Astrocyte (in vitro differentiated cells and primary cell): Measurements from ENCODE around the gene AHDC1. TPM values are rescaled to one million over a fixed set of nuclear protein-coding genes. Genes with fewer than 3 reads are reported as not detected.
A peak's percentile ranks its signal among the peaks of the same experiment; 100 is the strongest.

Experiments
- DNase-seq: peaks from one replicate; pipeline ENCODE4 v3.0.0-alpha.2; 2010; ENCODE audit warnings: low read depth
- FAIRE-seq: peaks from 2 replicates; lab custom pipeline; 2011; peaks lifted over from hg19 to GRCh38; lab: Jason Lieb, UNC
- H2AFZ ChIP-seq: 2 replicates; pipeline ENCODE4 v1.6.0; 2012; ENCODE audit warnings: low read depth, low read length, inconsistent platforms
- H3K27ac ChIP-seq: 2 replicates; pipeline ENCODE4 v1.5.1; 2011; ENCODE audit warnings: low read depth, low read length, inconsistent platforms
- H3K27me3 ChIP-seq: 2 replicates; pipeline ENCODE4 v1.6.0; 2011; ENCODE audit warnings: low read length, inconsistent platforms; ENCODE audit not compliant: insufficient read depth
- H3K36me3 ChIP-seq: 2 replicates; pipeline ENCODE4 v1.5.1; 2011; ENCODE audit warnings: low read length, inconsistent platforms; ENCODE audit not compliant: insufficient read depth
- H3K4me1 ChIP-seq: 2 replicates; pipeline ENCODE4 v1.5.1; 2011; ENCODE audit warnings: low read length, inconsistent platforms; ENCODE audit not compliant: insufficient read depth
- H3K4me2 ChIP-seq: 2 replicates; pipeline ENCODE4 v1.6.0; 2012; ENCODE audit warnings: low read length, inconsistent platforms
- H3K4me3 ChIP-seq: 2 replicates; pipeline ENCODE4 v1.5.1; 2011; ENCODE audit warnings: low read depth, mild to moderate bottlenecking, low read length, inconsistent platforms; ENCODE audit not compliant: insufficient read depth
- H3K79me2 ChIP-seq: 2 replicates; pipeline ENCODE4 v1.6.0; 2012; ENCODE audit warnings: mild to moderate bottlenecking, low read length, inconsistent platforms; ENCODE audit not compliant: insufficient read depth
- H3K9ac ChIP-seq: 2 replicates; pipeline ENCODE4 v1.6.0; 2012; ENCODE audit warnings: mild to moderate bottlenecking, low read length, inconsistent platforms
- H3K9me3 ChIP-seq: 2 replicates; pipeline ENCODE4 v1.5.1; 2012; ENCODE audit warnings: low read depth, mild to moderate bottlenecking, low read length, inconsistent platforms; ENCODE audit not compliant: insufficient read depth
- H4K20me1 ChIP-seq: 2 replicates; pipeline ENCODE4 v1.6.0; 2012; ENCODE audit warnings: low read length, inconsistent platforms; ENCODE audit not compliant: insufficient read depth
- H3K27ac Mint-ChIP-seq: one replicate; pipeline ENCODE4 v1.8.0; 2021; ENCODE audit warnings: mild to moderate bottlenecking, mixed read lengths; ENCODE audit not compliant: unreplicated experiment
- H3K27me3 Mint-ChIP-seq: one replicate; pipeline ENCODE4 v1.8.0; 2021; ENCODE audit warnings: low read depth, mixed read lengths; ENCODE audit not compliant: unreplicated experiment
- H3K36me3 Mint-ChIP-seq: one replicate; pipeline ENCODE4 v1.8.0; 2021; ENCODE audit warnings: low read depth, mixed read lengths; ENCODE audit not compliant: unreplicated experiment
- H3K4me1 Mint-ChIP-seq: one replicate; pipeline ENCODE4 v1.8.0; 2021; ENCODE audit warnings: low read depth, mixed read lengths; ENCODE audit not compliant: unreplicated experiment
- H3K4me3 Mint-ChIP-seq: one replicate; pipeline ENCODE4 v1.8.0; 2021; ENCODE audit warnings: mild to moderate bottlenecking, moderate library complexity, mixed read lengths; ENCODE audit not compliant: unreplicated experiment
- H3K9me3 Mint-ChIP-seq: one replicate; pipeline ENCODE4 v1.8.0; 2021; ENCODE audit warnings: mild to moderate bottlenecking, mixed read lengths; ENCODE audit not compliant: unreplicated experiment
- EZH2 ChIP-seq: IDR thresholded peaks from 2 replicates; pipeline ENCODE4 v1.6.1; 2012; ENCODE audit warnings: mild to moderate bottlenecking, low read length, inconsistent platforms; ENCODE audit not compliant: insufficient read depth
- total RNA-seq: library from RNA; stranded (reverse); gene quantifications from 2 replicates; pipeline ENCODE4 v1.2.1, GENCODE V29; 2021
- TF ChIP-seq, protein P1 (sequence below): IDR thresholded peaks from 2 replicates; pipeline ENCODE4 v1.5.1; 2011; ENCODE audit warnings: low read depth, mild to moderate bottlenecking, inconsistent platforms, low read length, moderate library complexity; ENCODE audit not compliant: insufficient read depth

Gene AHDC1
- total RNA-seq, 1 donor from 2014 or later, result 75.7 TPM

DNA sequence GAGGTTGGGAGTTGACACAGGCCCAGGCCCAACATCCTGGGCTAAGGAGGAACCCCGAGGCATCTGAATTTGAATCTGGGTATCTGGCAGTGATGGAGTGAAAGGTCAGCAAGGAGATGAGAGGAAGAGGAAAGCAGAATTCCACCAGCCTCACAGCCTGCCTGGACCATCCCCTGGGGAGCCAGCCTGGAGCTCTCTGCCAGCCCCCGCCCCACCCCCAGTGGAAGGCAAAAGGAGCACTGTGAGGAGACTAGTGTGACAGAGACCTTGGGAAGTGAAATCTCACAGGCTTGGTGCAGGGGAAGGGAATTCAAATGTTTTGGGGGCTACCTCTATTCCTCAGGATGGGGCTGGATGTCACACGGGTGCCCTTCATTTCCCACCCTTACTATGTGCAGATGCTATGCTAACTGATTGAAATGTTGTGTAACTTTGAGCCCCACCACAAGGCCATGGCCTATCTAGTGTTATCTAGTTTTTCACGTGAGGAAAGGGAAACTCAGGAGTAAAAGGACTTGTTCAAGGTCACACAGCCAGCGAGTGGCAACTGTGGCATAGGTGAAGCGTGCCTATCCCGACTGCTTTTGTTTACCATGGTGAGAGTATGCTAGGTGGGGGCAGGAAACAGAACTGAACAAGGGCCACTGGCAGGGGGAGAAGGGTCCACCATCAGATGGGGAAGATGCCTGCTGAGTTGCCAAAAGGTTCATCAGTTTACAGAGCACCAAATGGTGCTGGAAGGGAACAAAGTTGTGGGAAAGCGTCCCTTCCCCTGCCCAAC, 29.8 kb downstream of the AHDC1 start:
- H3K27me3 ChIP-seq, result no peaks in the 10 kb centered on the region
- H3K4me1 Mint-ChIP-seq, result peaks cover 63% of the 10 kb centered on the region
- H3K79me2 ChIP-seq, result peaks cover 70% of the 10 kb centered on the region
- peaks cover 52% of the 10 kb centered on the region for H3K4me1 ChIP-seq
- no peaks in the 10 kb centered on the region for H3K9me3 Mint-ChIP-seq
- H3K27ac Mint-ChIP-seq, result peak overlapping the region; percentile 35
- no peak overlapping the region for H3K27ac ChIP-seq
- no peaks in the 10 kb centered on the region for H3K27me3 Mint-ChIP-seq
- H3K4me3 ChIP-seq, result no peak overlapping the region
- no peak overlapping the region for H3K4me2 ChIP-seq
- DNase-seq (no peak), FAIRE-seq (no peak)
- H2AFZ ChIP-seq, result no peak overlapping the region
- peaks cover 2% of the 10 kb centered on the region for H3K36me3 Mint-ChIP-seq
- H3K36me3 ChIP-seq, result no peaks in the 10 kb centered on the region
- peaks cover 82% of the 10 kb centered on the region for H4K20me1 ChIP-seq
- H3K4me3 Mint-ChIP-seq, result peak overlapping the region; percentile 72
- no peak overlapping the region for H3K9ac ChIP-seq
- no peaks in the 10 kb centered on the region for H3K9me3 ChIP-seq
- TF ChIP-seq, protein P1, sequence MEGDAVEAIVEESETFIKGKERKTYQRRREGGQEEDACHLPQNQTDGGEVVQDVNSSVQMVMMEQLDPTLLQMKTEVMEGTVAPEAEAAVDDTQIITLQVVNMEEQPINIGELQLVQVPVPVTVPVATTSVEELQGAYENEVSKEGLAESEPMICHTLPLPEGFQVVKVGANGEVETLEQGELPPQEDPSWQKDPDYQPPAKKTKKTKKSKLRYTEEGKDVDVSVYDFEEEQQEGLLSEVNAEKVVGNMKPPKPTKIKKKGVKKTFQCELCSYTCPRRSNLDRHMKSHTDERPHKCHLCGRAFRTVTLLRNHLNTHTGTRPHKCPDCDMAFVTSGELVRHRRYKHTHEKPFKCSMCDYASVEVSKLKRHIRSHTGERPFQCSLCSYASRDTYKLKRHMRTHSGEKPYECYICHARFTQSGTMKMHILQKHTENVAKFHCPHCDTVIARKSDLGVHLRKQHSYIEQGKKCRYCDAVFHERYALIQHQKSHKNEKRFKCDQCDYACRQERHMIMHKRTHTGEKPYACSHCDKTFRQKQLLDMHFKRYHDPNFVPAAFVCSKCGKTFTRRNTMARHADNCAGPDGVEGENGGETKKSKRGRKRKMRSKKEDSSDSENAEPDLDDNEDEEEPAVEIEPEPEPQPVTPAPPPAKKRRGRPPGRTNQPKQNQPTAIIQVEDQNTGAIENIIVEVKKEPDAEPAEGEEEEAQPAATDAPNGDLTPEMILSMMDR, result no peak
- no peak for TF ChIP-seq EZH2

- Histone ChIP-seq H3K9ac (peak overlapping the region; percentile 23), H3K36me3 (no peaks in the 10 kb centered on the region), H4K20me1 (peaks cover 86% of the 10 kb centered on the region), H3K9me3 (no peaks in the 10 kb centered on the region), H3K27me3 (no peaks in the 10 kb centered on the region), H3K4me2 (peak overlapping the region; percentile 39), H3K4me3 (no peak overlapping the region), H3K4me1 (peaks cover 63% of the 10 kb centered on the region), H2AFZ (no peak overlapping the region), H3K79me2 (peaks cover 71% of the 10 kb centered on the region), H3K27ac (no peak overlapping the region)
- Mint-ChIP-seq H3K36me3 (peaks cover 4% of the 10 kb centered on the region), H3K4me3 (peak overlapping the region; percentile 54), H3K27me3 (no peaks in the 10 kb centered on the region), H3K27ac (peak overlapping the region; percentile 55), H3K9me3 (no peaks in the 10 kb centered on the region), H3K4me1 (peaks cover 67% of the 10 kb centered on the region)
- FAIRE-seq (no peak), DNase-seq (no peak)
- TF ChIP-seq EZH2, result no peak
- TF ChIP-seq, protein P1, result no peak
Measured at GRCh38 chr1:27572679-27573426, 31.1 kb downstream of the AHDC1 start.
